GM18499 (cell line): ENCODE data around the gene CEBPE.

Experiments
- ATAC-seq: cut with Tn5 transposase; IDR thresholded peaks from one replicate; pipeline ENCODE4 v1.9.1; 2021; ENCODE audit warnings: moderate number of reproducible peaks; ENCODE audit not compliant: insufficient read depth, unreplicated experiment

CEBPE gene

DNA sequence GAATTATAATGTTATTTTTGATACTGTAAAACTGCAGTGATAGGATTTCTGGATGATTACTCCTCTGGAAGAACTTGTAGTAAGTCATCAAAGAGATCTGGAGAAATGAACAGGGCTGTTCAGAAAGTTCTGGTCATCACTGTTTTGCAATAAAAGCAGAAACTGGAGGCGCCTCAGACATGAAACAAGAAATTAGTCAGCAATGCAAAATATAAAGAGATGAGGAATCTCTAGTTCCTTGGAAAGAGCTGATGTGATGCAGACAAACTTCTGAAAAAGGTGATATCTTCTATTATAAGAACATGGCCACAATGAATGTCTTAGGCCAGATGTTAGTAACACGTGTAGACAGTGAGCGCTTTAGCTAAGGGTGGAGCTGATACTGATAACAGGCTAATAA, 33.6 kb downstream of the CEBPE start:
- no peak for ATAC-seq

DNA sequence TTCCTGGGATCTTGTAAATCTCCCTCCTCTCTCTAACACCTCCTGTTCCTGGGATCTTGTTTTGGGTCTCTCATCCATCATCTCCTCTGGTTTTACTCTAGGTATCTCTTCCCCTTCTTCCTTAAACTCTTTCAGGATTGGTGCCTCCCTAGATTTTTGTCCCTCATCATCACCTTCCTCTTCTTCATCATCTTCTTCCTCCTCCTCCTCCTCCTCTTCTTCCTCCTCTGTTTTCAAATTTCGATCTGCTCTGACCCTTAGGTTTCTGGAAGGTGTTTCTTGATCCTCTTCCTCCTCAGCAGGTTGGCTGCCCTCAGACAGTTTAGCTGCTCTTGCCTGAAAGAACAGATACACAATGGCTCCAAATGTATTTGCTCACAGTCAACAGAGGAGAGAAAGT, 38.6 kb downstream of the CEBPE start:
- ATAC-seq, result no peak

DNA sequence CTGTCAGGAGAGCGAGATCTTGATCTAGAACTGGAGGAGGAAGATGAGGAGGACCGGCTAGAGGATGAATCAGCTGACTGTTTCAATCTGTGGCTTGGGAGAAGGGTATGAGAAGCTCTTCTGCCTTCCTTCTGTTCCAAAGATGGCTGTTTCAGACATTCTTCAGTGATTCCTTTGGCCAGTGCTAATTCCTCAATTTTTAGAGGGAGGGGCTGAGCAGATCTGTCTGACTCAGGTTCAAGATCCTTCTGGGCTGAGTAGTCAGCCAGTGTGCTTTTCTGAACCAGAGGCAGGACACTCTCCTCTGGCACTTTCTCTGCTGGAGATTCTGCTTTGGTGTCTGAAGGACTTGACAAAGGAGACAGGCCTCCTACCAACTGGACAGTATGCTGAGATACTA, 39.3 kb downstream of the CEBPE start:
- no peak for ATAC-seq

- no peak for ATAC-seq
Observed at GRCh38 chr14:23078692-23079116, 40.4 kb downstream of the CEBPE start.

- ATAC-seq, result no peak
Observed at GRCh38 chr14:23077962-23078361, 41.1 kb downstream of the CEBPE start.

- no peak for ATAC-seq
Observed at GRCh38 chr14:23076785-23077408, 42.2 kb downstream of the CEBPE start.

DNA sequence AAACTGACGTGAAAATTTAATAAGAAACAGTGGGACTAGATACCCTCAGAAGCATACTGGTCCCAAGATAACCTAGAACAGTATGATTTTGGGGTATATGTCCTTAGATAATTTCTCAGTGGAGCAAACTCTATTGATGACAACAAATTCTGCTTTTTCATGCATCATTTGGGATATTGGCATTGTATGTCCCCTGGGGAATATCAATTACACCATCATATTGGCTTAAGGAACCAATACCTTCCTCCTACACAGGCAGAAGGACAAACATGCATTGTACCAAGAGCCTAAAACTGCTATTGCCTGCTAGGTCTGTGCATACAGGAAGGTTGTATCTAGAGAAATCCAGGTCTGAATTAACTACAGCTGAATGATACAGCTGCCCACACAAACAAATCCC, 44.1 kb downstream of the CEBPE start:
- no peak for ATAC-seq

DNA sequence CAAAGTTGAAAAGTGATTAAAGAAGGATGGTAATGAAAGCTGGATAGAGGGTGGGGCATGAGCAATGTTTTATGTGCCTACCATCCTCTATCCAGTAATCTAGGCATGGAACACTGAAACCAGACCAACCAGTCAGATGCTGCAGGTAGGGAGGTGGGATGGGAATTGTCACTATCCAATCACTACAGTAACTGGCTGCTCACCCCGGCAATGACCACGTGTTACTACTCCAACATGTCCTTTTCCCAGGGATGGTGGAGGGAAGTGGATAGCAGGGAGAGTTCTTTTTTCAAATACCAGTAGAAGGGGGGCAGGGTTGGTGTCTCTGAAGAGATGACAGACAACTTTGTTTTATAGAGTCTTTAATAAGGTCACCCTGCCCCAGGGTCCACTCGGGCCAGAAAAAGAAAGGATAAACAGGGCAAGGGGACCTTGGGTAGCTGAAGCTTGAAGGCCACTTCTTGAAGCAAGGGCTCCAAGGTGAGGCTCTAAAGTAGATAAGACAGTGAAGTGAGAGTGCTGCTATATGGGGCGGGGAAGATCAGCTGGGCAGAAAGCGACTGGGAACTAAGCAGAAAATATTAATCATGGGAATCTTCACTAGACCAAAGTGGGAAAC, 47.0 kb downstream of the CEBPE start:
- no peak for ATAC-seq

DNA sequence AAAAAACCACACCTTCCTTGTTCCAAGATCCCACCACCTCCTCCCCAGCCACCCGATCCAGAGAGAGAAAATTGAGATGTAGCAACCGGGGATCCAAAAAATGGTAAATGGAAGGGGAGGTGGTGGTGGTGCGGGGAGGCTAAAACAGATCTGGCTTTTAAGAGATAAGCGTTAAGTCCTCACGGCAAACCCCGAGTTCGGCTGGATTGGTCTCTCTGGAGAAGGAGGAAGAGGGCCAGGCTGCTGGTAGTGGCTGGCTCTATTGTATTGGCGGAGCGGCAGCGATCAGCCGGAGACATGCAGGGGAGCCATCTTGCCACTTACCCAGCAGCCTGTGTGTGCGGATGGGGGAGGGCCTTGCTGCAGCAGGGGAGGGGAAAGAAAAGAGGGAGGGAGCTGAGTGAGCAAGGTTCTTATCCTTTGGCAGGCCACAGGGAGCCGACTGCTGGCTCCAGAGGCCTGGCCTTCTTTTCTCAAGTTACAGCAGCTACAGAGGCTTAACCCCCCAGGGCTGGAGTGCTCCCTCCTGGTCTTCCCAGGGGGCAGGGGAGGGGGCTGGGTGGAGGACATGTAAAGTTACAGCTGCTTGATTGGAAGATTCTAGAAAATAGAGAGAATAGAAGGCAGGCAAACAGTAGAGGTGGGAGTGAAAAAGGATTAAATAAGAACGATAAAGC, 47.7 kb downstream of the CEBPE start:
- peak; percentile 72 for ATAC-seq

- ATAC-seq, result no peak
Observed at GRCh38 chr14:23070262-23071129, 48.6 kb downstream of the CEBPE start.

DNA sequence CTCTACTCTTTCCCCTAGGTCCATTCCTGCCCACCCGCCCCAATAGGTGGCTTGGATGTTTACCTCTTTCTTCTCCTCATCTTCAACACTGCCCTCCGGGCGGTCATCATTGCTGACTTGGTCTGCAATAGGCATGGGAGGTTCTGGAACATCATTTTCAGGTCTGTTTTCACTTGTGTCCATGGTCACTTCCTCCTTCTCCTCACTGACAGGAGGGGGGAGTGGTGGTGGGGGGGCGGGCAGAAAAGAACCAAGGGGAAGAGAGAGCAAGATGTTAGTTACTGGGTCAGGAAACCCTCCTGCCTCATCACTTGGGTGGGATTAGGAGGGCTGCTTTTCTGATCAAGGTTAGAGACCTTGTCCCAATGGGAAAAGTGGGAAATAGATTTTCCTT, 49.6 kb downstream of the CEBPE start:
- no peak for ATAC-seq

DNA sequence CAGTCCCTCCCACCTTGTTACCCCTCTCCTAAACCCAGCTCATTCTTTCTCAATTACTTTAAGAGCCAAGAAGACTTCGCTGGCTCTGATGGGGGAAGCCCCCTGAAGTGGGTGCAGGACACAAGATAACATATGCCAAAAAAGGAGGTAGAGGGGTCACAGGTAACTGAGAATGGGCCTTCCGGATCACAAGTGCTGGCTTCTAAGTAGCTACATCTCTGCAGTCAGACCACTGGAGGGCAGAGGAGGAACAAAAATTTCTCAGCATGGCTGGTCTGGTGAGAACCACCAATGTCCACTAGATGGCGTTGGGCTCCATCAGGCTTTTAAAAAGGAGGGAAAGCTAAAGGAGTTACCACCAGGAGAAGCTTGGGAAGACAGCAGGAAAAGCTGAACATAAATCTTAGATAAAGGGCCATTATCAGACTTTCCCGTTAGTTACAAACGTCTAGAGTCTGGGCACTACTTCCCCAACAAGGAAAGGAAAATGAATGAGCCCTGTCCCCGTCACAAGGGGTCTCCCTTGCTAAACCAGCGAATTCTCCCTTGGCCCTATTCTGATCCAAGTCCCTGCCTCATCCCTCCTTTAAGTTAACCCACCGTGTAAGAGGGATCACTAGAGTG, 50.2 kb downstream of the CEBPE start:
- ATAC-seq, result peak; percentile 42

DNA sequence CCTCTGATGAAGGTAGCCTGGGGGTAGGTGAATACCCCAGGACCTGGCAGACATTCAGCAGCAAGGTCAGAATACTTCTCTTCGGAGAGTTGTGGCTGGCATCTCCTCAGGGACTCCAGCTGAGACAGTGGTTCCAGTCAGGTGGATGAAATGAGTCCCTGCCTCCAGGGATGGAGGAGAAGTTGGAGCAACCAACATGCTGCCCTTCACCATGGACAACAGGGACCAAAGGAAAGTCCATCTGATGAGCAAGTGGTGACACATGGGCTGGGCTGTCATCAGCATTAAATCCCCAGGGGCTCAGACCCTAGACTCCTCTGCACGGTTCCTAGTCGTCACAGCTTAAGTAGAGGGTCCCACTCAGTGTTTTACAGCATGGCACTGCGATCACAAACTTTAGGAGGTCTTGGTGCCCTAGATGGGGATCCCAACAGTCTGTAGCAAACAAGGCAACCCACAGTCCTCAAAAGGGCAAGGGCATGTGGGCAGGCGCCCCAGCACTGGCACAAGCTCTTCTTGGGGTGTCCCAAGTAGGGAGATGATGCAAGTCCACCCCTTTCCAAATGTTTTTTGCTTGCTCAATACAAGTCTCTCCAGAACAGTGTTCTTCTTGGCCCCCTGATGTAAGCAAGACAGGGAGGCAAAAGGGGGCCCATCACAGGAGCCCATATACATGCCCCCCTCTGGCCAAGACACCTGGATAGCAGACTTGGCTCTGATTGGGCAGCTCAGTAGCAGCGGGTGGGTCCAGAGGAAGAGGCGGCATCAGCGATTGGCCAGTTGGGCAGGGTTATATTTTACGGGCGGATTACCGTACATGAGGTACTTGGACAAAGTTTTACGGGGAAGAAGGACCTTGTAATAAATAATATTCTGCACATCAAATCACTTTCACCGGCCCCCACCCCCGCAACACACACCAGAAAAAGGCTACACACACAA, 50.9 kb downstream of the CEBPE start:
- ATAC-seq, result no peak
